Fibroblast of villous mesenchyme (primary cell): Measurements from ENCODE around the gene TRIM26. TPM values are rescaled to one million over a fixed set of nuclear protein-coding genes. Genes with fewer than 3 reads are reported as not detected.

Experiments
- DNase-seq: peaks from one replicate; pipeline ENCODE4 v3.0.0-alpha.2; 2010; ENCODE audit warnings: low read depth
- H3K4me3 ChIP-seq: 2 replicates; pipeline ENCODE4 v1.5.1; 2011; ENCODE audit warnings: low read depth, mild to moderate bottlenecking, low read length
- total RNA-seq: library from RNA; depleted of rRNA; stranded (reverse); fragments of >200 nt; gene quantifications from 2 replicates; pipeline ENCODE4 v1.2.3, GENCODE V29; 2012
- TF ChIP-seq, protein P1 (sequence below): IDR thresholded peaks from 2 replicates; pipeline ENCODE4 v1.5.1; 2012; ENCODE audit warnings: low read depth, mild to moderate bottlenecking, low read length; ENCODE audit not compliant: insufficient read depth

The TRIM26 gene
- total RNA-seq, 1 donor = 21.2 TPM

DNA sequence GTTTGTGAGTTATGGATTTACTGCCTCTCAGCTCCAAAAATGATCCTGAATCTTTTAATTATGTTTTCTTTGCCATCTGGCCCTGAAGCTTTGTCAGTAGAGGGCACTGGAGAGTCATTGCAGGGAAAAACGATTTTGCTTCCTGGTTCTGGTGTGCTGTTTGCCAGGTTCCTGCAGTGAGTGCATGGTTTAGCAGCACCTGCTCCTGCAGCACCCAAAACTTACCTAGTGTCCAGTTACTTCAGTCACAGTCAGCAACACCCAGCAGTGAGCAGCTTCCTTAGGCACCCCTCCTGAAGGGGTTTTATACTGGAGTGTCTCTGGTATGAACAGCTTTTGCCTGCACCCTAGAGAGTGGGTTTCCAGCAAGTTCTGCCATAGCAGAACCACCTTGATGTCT is 6.0 kb upstream of the TRIM26 start:
- no peak overlapping the region for H3K4me3 ChIP-seq
- DNase-seq = peak; percentile 57
- TF ChIP-seq, protein P1, sequence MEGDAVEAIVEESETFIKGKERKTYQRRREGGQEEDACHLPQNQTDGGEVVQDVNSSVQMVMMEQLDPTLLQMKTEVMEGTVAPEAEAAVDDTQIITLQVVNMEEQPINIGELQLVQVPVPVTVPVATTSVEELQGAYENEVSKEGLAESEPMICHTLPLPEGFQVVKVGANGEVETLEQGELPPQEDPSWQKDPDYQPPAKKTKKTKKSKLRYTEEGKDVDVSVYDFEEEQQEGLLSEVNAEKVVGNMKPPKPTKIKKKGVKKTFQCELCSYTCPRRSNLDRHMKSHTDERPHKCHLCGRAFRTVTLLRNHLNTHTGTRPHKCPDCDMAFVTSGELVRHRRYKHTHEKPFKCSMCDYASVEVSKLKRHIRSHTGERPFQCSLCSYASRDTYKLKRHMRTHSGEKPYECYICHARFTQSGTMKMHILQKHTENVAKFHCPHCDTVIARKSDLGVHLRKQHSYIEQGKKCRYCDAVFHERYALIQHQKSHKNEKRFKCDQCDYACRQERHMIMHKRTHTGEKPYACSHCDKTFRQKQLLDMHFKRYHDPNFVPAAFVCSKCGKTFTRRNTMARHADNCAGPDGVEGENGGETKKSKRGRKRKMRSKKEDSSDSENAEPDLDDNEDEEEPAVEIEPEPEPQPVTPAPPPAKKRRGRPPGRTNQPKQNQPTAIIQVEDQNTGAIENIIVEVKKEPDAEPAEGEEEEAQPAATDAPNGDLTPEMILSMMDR = peak; percentile 89

GRCh38 chr6:30216096-30216495 is 2.9 kb upstream of the TRIM26 start:
- TF ChIP-seq, protein P1 = no peak
- H3K4me3 ChIP-seq = no peak overlapping the region
- no peak for DNase-seq

GRCh38 chr6:30214657-30214982 is 1.4 kb upstream of the TRIM26 start:
- TF ChIP-seq, protein P1 = no peak
- DNase-seq = no peak
- H3K4me3 ChIP-seq = peak overlapping the region; percentile 97

- DNase-seq = peak; percentile 85
- H3K4me3 ChIP-seq = peak overlapping the region; percentile 97
- TF ChIP-seq, protein P1 = no peak
These were observed 901 bp upstream of the TRIM26 start for GRCh38 chr6:30213957-30214656.

DNA sequence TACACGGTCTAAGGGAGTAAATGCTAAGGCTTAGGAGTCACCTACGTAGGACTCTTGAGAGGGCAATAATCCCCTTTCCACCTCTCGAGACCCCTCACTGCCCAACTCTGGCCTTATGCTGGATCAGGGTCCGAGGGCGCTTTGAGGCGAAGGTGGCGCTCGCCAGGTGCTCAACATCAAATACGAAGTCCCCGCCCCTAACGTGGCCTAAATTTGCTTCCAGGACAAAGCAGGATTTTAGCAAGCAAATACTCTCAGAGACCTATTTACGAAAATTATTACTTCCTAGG is 406 bp upstream of the TRIM26 start:
- TF ChIP-seq, protein P1 = no peak
- H3K4me3 ChIP-seq = peak overlapping the region; percentile 97
- DNase-seq = no peak

- peak overlapping the region; percentile 97 for H3K4me3 ChIP-seq
- TF ChIP-seq, protein P1 = no peak
- no peak for DNase-seq
These were observed 1.3 kb downstream of the TRIM26 start for GRCh38 chr6:30211899-30212298.

- TF ChIP-seq, protein P1 = no peak
- DNase-seq = no peak
- no peak overlapping the region for H3K4me3 ChIP-seq
These were observed 1.9 kb downstream of the TRIM26 start for GRCh38 chr6:30211306-30211705.
